ENCODE data around the gene GOLGB1. TPM values are rescaled to one million over a fixed set of nuclear protein-coding genes. Genes with fewer than 3 reads are reported as not detected.
"Not testable (repeated sequence)": the region's sequence is repeated elsewhere in the genome, so short reads cannot be mapped to it uniquely, and the experiment has no call there.

Gene GOLGB1
- total and polyA plus RNA-seq, 2 donors (not counting 1 experiment from before 2014, with no cell fraction given), result 24.7 to 68.7 TPM

DNA sequence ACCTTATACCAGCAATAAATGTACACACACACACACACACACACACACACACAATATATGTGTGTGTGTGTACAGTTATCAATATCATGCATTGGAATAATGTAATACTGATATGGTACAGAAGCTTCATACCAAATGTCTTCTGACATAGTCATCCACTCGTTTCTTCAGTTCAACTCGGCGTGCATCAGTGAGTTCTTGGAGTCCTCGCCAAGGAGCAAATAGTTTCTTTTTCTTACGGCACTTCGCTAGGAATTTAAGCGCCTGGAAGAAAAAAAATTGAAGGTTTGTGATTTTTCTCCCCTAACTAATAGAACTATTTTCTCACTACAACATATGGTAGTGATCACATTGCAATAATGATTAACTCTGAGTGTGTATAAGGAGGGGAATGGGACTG, 32.1 kb upstream of the GOLGB1 start:
- H3K27me3 ChIP-seq (ENCODE audit: control insufficient read depth, insufficient read depth, low read length), result no peaks in the 10 kb centered on the region
- DNase-seq (ENCODE audit: low read depth in 2 of 2), result no peak
- TF ChIP-seq EZH2 (IDR thresholded peaks at IDR 0.05; ENCODE audit: low read length, missing control alignments), result no peak
- TF ChIP-seq, protein P1, sequence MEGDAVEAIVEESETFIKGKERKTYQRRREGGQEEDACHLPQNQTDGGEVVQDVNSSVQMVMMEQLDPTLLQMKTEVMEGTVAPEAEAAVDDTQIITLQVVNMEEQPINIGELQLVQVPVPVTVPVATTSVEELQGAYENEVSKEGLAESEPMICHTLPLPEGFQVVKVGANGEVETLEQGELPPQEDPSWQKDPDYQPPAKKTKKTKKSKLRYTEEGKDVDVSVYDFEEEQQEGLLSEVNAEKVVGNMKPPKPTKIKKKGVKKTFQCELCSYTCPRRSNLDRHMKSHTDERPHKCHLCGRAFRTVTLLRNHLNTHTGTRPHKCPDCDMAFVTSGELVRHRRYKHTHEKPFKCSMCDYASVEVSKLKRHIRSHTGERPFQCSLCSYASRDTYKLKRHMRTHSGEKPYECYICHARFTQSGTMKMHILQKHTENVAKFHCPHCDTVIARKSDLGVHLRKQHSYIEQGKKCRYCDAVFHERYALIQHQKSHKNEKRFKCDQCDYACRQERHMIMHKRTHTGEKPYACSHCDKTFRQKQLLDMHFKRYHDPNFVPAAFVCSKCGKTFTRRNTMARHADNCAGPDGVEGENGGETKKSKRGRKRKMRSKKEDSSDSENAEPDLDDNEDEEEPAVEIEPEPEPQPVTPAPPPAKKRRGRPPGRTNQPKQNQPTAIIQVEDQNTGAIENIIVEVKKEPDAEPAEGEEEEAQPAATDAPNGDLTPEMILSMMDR (conservative IDR thresholded peaks at IDR 0.05 in 1 of 2, IDR thresholded peaks at IDR 0.05 in 1 of 2; ENCODE audit: low read depth in 1 of 2, low read length in 2 of 2), result no peak
- H3K79me2 ChIP-seq (ENCODE audit: control insufficient read depth, insufficient read depth, low read length), result no peaks in the 10 kb centered on the region
- H3K27ac ChIP-seq (ENCODE audit: insufficient read depth, low read length), result no peak overlapping the region
- H3K4me1 ChIP-seq (ENCODE audit: control insufficient read depth, extremely low read depth, insufficient read depth, low read length), result no peaks in the 10 kb centered on the region
- no peak overlapping the region for H3K9ac ChIP-seq (ENCODE audit: insufficient read depth, low read length)
- H2AFZ ChIP-seq (ENCODE audit: low read length), result no peak overlapping the region
- no peaks in the 10 kb centered on the region for H4K20me1 ChIP-seq (ENCODE audit: control insufficient read depth, extremely low read depth, insufficient read depth, low read length)
- H3K4me2 ChIP-seq (ENCODE audit: extremely low read depth, insufficient read depth, low read length), result no peak overlapping the region
- no peaks in the 10 kb centered on the region for H3K9me3 ChIP-seq (ENCODE audit: control insufficient read depth, insufficient read depth, low read depth, low read length)
- H3K4me3 ChIP-seq (replicated peaks in 1 of 4; ENCODE audit: control extremely low read depth in 1 of 4, insufficient read depth in 1 of 4, low read depth in 3 of 4, low read length in 4 of 4), result no peak overlapping the region
- H3K36me3 ChIP-seq (ENCODE audit: control insufficient read depth, insufficient read depth, low read length), result no peaks in the 10 kb centered on the region

DNA sequence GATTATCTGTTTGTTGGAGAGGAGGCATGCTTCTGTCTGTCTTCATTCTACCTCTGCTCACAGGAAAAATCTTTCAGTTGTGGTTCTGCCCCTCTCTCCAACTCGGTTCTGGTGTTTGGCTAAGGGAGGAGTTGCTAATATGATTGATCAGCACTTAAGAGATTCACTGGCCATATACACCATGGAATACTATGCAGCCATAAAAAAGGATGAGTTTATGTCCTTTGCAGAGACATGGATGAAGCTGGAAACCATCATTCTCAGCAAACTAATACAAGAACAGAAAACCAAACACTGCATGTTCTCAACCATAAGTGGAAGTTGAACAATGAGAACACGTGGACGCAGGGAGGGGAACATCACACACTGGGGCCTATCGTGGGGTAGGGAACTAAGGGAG, 25.6 kb upstream of the GOLGB1 start:
- not testable (repeated sequence) for DNase-seq (ENCODE audit: low read depth in 2 of 2); H3K4me2 ChIP-seq (ENCODE audit: extremely low read depth, insufficient read depth, low read length); H3K4me3 ChIP-seq (replicated peaks in 1 of 4; ENCODE audit: control extremely low read depth in 1 of 4, insufficient read depth in 1 of 4, low read depth in 3 of 4, low read length in 4 of 4); H3K9me3 ChIP-seq (ENCODE audit: control insufficient read depth, insufficient read depth, low read depth, low read length); H4K20me1 ChIP-seq (ENCODE audit: control insufficient read depth, extremely low read depth, insufficient read depth, low read length); H3K27me3 ChIP-seq (ENCODE audit: control insufficient read depth, insufficient read depth, low read length); H3K9ac ChIP-seq (ENCODE audit: insufficient read depth, low read length); H2AFZ ChIP-seq (ENCODE audit: low read length); H3K4me1 ChIP-seq (ENCODE audit: control insufficient read depth, extremely low read depth, insufficient read depth, low read length); H3K36me3 ChIP-seq (ENCODE audit: control insufficient read depth, insufficient read depth, low read length); H3K79me2 ChIP-seq (ENCODE audit: control insufficient read depth, insufficient read depth, low read length); H3K27ac ChIP-seq (ENCODE audit: insufficient read depth, low read length)

DNA sequence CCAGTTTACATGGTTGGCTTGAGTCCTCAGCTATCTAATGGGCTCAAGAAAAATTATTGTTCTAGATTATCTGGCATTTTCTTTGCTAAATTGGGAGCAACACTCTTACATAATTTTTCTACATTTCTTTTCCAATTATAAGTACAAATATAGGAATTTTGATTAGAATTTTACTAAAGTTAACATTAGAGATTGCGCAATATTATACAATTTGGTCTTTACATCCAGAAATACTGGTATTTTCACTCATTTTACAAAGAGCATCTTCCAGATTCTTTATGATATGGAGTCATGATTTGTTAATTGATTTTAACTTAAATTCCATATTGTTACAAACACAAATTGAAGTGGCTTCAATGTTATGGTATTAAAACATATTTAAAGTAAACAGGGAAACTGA, 19.7 kb upstream of the GOLGB1 start:
- H3K9me3 ChIP-seq (ENCODE audit: control insufficient read depth, insufficient read depth, low read depth, low read length), result no peaks in the 10 kb centered on the region
- no peak overlapping the region for H3K4me2 ChIP-seq (ENCODE audit: extremely low read depth, insufficient read depth, low read length)
- no peaks in the 10 kb centered on the region for H4K20me1 ChIP-seq (ENCODE audit: control insufficient read depth, extremely low read depth, insufficient read depth, low read length)
- H3K9ac ChIP-seq (ENCODE audit: insufficient read depth, low read length), result no peak overlapping the region
- no peak overlapping the region for H2AFZ ChIP-seq (ENCODE audit: low read length)
- H3K36me3 ChIP-seq (ENCODE audit: control insufficient read depth, insufficient read depth, low read length), result no peaks in the 10 kb centered on the region
- no peak overlapping the region for H3K27ac ChIP-seq (ENCODE audit: insufficient read depth, low read length)
- TF ChIP-seq EZH2 (IDR thresholded peaks at IDR 0.05; ENCODE audit: low read length, missing control alignments), result no peak
- TF ChIP-seq, protein P1 (conservative IDR thresholded peaks at IDR 0.05 in 1 of 2, IDR thresholded peaks at IDR 0.05 in 1 of 2; ENCODE audit: low read depth in 1 of 2, low read length in 2 of 2), result no peak
- H3K4me1 ChIP-seq (ENCODE audit: control insufficient read depth, extremely low read depth, insufficient read depth, low read length), result no peaks in the 10 kb centered on the region
- no peaks in the 10 kb centered on the region for H3K79me2 ChIP-seq (ENCODE audit: control insufficient read depth, insufficient read depth, low read length)
- H3K4me3 ChIP-seq (replicated peaks in 1 of 4; ENCODE audit: control extremely low read depth in 1 of 4, insufficient read depth in 1 of 4, low read depth in 3 of 4, low read length in 4 of 4), result no peak overlapping the region
- no peaks in the 10 kb centered on the region for H3K27me3 ChIP-seq (ENCODE audit: control insufficient read depth, insufficient read depth, low read length)
- DNase-seq (ENCODE audit: low read depth in 2 of 2), result no peak
